Left kidney (tissue), 2 donors: ENCODE measurements around the gene SEC31B. TPM values are rescaled to one million over a fixed set of nuclear protein-coding genes. Genes with fewer than 3 reads are reported as not detected.

Experiments used
- DNase-seq: peaks from one replicate; pipeline ENCODE4 v3.0.0-alpha.2; 2013
- polyA plus RNA-seq: library from polyadenylated mRNA; unstranded; fragments of 120-200 nt; gene quantifications from one replicate; pipeline ENCODE4 v1.2.1, GENCODE V29; 2013; ENCODE audit not compliant: insufficient read length

Gene SEC31B
- polyA plus RNA-seq, 1 donor, result 29.6 TPM

DNA sequence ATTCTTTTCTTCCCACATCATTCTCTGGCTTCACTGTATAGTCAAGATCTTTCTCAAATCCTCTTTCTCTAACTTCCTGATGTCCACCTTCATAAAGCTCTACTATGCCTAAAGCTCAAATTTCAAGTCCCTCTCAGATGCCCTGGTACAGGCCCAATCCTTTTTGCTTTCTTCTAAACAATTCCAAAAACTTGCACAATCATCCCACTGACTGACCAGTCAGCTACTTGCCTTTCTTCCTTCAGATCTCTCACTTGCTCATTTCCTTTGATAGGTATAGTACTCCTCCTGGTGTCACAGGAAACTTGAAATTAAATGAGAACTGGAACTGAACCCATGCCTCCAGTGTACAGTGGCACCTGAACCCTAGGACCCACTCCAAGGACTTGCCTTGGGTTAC, 18.2 kb downstream of the SEC31B start:
- no peak for DNase-seq

DNA sequence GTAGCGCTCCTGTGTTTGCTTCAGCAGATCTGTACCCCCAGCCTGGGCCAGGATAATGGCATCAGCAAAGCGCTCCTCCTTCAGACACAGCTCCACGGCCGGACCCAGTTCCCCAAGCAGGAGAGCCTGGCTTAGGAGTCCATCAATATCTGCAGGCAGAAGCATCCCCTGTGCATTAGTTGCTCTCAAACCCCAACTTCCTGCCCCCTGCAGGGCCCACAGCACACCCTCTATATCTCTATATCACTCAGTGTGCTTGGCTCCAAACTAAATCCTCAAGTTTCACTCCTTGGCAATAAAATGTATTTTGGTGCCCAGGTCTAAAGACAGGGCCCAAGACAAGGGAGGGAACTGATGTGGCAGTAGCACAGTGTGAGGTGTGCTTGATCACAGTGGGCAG, 21.6 kb downstream of the SEC31B start:
- no peak for DNase-seq

DNA sequence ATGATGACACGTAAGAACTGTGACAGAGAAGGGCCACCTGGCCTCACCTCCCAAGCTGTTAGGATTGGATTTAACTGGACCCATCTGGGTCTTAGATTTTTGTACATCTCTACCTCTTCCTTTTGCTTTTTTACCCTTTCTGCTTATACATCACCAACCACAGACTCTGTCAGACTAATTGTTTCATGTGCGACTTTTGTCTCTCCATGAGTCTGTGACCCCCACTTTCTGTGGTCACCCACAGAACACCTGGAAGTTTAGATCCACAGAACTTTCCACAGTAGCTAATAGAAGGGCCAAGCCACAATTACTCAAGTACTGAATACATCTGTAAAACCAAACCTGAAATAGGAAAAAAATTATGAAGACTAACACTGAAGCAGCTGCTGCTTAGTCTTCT, 23.1 kb downstream of the SEC31B start:
- DNase-seq, result no peak

DNA sequence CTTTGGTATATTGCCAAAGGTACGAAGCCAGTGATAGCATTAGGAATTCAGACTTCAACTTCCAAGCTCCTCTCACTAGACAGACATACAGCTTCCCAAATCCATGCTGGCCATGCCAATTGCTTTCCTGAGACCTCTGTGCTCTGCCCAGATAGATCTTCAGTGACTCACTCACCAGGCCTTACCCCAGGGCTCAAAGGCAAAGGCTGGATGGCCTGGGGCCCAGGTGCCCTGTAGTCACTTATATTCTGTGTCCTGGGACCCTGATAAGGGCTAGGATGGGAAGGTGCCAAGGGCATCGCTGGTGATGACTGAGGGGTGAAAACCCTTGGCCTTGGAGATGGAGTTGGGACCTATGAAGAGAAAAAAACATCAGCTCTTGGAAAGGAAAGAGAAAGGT, 29.1 kb downstream of the SEC31B start:
- DNase-seq, result no peak

DNA sequence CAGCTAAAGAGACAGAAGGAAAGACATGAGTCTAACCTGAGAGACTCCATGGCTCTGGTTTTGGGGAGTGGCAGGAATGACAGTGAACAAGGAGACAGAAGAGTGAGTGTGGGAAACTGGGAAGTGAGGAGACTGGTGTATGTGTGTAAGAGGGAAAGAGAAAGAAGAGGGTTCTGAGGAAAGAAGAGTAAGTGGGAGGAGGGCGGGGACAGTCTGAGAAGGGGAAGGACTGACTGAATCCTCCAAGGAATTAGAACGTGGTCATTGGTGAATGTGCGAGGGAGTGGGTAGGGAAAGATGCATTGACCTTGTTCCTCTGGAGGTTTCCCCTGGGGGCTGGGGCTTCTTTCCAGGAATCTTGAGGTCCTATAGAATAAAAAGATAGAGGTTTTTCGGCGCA, 30.3 kb downstream of the SEC31B start:
- DNase-seq, result no peak

DNA sequence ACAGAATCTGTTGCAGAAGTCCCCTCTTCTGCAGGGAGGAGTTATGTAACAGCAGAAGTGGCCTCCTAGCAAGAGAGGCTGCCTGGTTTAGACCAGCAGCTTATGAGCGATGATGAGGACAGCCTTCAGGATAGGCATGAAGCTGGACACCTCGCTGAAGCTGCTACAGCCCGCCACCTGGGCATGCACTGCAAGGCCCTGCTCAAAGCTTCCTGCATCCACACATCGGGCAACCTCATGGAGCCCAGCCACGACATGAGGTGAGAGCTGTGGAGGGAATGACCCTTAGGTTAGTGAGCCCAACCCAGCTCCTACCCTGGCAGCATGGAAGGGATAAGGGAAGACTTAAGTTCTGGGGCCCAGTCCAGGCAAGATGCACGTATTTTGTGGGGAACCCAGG, 32.1 kb downstream of the SEC31B start:
- DNase-seq, result no peak

DNA sequence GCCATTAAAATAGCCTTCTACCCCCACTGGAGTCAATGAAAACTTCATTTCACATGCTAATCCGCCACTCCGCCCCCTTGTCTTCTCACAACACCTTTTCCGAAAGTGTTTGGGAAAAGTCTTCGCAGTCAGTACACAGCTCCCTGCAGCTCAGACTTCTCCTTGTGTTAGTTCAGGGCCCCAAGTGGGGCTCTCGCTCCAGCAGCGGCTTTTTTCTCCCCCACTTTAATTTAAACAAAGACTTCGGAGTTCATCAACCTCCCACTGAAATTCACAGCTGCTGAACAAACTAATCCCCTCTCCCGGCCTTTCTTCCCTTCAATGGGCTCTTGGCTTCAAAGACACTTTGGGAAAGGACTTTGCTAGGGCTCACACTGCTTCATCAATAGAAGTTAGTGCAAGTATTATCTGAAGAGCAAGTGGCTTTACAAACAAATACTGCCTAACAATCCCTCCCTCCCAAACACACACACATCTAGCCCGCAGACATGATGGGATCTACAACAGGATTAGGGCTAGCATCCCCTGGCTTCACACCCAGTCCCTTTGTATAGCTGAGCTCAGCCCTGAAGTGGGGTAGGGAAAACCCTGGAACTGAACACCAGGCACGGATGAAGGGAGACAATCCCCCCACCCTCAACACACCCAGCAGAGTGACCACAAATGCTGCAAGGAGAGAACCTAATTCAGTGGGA, 33.7 kb downstream of the SEC31B start:
- no peak for DNase-seq

DNA sequence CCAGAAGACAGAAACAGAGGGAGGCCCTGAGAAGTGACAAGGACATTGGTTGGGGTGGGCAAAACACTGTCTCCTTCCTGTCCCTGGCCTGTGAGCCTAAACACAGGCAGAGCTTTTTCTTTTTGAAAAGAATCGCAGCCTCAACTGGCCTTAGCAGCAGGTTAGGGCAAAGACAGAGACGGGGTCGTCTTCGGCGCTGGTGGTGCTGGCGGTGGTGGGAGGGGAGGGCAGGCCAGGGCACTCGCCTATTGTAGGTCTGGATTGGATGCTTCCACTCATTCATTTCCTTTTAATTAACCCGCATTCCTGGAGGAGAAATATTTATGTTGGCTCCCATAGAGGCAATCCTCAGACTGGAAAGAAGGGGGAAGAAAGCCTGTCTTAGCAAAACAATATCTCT, 34.3 kb downstream of the SEC31B start:
- no peak for DNase-seq

DNA sequence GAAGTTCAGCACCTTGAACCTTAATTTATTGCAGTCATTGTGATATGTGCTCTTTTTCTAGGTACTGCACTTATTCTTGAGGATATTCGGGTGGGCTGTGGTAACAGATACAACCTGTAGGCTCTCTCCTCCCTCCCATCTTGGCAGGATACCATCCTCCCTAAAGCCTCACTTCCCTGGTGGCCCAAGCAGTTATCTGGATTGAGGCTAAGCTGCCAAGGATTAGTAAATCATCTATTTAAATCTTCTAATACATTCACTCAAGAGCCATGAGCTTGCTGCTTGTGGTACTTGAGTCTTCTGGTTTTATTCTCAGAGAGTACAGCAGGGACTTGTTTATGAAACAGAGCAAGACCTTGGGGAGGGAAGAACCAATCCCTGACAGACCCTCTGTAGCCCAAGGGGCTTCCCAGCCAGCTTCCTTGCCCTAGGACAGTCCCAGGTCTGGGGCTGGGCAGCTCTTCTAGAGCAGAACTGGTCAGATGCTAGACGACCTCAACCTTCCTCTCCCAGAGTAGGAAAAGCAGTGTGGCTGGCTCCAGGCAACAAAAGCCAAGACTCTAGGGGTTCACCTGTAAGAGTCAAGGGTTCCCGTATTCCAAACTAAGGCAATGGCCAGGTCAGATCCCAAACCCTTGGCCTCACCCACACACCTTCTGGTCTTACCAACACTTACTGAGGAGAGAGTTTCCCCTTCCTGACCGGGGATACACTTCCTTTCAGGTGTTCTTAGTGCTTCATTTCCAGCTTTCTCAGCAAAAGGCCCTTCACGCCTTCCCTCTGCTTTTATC, 35.6 kb downstream of the SEC31B start:
- no peak for DNase-seq

DNA sequence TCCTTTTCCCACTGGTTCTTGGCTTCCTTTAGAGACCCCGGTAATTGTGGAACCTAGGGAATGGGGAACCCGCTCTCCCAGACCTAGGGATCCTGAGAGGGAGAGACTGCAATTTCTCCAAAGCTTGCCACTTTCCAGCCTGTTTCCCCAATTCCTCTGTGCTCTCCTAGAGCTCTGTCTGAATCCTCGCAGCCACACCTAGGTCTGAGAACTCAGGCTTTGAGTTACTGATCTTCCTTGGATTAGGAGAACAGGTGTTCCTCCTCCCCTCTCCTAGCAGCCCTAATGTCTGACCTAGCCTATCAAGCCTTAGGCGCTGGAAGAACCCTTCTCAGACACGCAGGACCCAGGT, 36.9 kb downstream of the SEC31B start:
- no peak for DNase-seq

DNA sequence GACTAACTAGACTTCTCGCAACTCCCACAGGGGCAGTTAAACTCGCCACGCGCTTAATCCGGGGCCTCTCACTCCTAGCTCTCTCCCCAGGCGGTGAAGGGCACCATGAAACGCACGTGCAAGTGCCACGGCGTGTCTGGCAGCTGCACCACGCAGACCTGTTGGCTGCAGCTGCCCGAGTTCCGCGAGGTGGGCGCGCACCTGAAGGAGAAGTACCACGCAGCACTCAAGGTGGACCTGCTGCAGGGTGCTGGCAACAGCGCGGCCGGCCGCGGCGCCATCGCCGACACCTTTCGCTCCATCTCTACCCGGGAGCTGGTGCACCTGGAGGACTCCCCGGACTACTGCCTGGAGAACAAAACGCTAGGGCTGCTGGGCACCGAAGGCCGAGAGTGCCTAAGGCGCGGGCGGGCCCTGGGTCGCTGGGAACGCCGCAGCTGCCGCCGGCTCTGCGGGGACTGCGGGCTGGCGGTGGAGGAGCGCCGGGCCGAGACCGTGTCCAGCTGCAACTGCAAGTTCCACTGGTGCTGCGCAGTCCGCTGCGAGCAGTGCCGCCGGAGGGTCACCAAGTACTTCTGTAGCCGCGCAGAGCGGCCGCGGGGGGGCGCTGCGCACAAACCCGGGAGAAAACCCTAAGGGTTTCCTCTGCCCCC, 37.4 kb downstream of the SEC31B start:
- peak; percentile 77 for DNase-seq

DNA sequence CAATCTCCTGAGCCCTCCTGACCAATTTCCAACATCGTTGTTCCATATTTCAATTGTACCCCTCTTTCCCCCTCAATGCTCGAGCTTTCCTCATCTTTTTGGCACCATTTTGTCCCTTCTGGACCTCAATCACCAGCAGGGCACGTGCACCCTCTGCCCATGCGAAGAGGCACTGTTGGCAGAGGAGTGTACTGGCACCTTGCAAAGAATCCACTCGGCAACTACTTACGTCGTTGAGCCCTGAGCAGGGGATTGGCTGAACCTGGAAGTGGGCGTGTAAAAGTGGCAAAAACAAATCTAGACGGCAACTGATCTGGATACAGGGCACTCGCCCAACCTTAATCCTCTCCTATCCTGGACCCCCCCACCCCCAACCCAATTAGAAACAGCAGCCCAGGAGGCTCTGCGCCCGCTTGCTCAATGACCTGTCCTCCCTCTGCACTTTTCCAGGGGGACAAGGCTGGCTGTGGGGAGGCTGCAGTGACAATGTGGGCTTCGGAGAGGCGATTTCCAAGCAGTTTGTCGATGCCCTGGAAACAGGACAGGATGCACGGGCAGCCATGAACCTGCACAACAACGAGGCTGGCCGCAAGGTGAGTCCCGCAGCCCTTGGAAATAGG, 38.1 kb downstream of the SEC31B start:
- peak; percentile 91 for DNase-seq

DNA sequence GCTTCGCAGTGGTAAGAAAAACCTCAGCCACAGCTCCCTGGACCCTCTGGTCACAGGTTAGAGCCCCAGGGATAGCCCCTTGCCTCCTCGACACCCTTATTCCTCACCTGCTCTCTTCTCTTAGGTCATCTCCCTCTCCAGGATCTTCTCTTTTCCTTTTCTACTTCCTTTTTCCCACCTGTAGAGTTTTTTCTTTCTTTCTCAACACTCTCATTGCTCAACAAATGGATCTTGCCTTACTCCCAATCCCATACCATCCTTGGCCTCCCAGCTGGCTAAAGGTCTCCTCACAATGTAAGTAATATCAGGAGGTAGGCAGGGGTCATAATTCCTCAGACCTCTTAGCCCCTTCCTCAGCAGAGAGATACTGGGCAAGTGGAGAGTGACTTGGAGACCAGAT, 39.7 kb downstream of the SEC31B start:
- DNase-seq, result no peak

DNA sequence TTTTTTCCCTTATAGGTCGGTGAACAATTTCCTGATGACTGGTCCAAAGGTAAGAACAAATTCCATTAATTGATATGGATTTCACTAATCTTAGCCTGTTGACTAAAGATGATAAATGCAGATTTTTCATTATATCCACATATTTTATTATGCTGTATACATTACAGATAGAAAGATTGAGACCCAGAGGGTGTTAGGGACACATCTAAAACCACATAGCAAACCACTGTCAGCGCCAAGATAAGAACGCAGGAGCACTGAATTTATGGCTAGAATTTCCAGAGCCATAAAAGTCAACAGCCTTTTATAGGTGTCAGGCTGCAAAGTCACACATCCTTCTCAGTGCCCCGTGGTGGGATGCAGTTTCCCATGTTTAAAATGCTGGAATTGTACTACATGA, 40.6 kb downstream of the SEC31B start:
- DNase-seq, result no peak

DNA sequence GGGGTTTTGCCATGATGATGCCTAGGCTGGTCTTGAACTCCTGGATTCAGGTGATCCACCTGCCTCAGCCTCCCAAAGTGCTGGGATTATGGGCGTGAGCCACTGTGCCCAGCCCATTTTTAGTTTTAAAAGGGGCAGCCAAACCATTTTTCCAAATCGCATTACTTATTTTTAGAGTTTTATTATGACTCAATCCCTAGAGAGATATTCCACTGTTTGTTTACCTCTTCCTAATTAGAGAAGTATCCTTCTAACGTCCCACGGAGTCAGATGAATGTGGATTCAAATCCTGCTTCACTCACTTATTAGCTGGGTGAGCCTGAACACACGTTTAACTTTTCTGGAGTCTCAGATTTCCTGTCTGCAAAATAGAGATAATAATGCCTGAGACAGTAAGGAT, 41.7 kb downstream of the SEC31B start:
- no peak for DNase-seq

DNA sequence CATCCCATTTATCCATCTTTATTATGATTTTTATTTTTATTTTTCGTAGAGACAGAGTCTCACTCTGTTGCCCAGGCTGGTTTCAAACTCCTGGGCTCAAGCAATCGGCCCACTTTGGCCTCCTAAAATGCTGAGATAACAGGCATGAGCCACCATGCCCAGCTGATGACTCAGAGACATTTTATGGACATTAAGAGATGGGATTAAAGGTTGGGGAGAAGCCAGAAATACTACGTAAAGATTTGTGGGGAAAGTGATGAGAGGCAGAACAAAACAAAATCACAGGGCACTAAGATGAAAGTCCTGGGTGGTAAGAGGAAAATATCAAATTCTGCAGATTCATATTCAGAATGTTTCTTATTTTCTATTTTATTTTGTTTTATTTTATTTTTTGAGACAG, 49.3 kb downstream of the SEC31B start:
- no peak for DNase-seq

DNA sequence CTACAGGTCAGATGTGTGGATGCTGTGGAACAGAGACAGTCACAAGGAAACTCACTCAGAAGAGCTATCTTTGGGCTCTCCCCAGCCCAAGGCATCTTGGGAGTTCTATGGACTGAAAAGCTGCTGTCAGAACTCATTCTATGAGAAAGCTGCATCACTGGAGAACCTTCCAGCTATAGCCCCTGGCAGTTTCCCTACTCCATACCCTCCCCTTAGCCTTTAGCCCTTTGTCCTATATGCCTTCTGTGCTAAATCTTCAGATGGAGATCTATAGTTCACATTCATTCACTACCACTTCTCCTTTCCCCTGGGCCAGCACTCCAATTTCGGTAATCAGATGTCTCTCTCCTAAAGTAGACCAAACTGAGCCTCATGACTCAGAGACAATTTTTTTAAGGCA, 49.9 kb downstream of the SEC31B start:
- DNase-seq, result no peak

DNA sequence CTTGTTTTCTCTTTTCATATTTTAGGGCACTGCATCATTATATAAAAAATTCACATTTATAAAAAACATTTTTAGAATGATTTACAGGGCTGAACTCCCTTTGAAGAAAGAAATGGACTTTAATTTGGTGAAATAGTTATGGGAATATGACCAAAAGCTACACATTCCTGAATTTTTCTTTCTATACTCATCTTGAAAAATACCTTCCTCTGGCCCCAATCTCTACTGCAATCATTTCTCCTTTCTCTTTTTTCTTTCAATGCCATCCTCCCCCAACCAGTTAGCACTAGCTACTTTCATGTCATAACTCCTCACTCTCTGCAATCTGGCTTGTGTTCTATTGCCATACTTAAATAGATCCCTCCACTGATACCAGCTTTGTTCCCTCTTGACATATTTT, 50.7 kb downstream of the SEC31B start:
- no peak for DNase-seq

DNA sequence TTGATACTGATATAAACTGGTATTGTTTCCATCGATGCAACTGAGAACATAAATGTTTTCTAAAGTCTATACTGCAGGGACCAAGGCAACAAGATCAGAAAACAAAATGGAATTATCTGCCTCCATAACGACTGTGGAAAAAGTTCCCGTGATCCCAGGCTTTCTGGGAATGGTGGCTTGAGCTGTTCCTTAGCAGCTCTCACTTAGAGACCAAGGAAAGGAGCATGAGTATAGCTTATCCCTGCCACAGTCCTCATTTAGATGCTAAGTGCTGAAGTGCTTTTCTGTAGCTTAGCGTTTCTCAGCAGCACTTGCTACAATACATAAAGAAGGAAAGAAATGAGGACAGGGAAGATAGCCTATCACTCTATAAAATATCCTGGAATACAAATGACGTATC, 51.3 kb downstream of the SEC31B start:
- no peak for DNase-seq

DNA sequence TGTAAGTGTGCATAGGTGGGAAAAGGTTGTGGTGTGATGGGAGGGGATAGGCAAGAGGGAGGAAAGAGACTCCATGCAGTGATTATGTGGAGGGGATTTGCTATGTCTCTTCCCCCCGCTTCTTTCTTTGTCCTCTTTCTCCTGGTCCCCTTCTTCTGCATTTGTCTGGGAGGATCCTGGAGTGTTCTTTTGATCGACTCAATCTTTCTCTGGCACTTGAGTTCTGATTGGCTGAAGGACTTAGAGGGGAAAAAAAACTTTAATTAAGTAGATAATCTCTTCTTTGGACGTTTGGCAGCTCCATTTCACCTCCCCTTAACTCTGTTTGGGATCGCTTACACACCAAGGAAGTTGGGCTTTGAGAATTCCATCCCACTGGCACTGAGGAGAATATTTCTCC, 57.0 kb downstream of the SEC31B start, which contains the start of gene WNT8B:
Gene WNT8B (plus strand): TSS at position 301 of the 400 bp plus-strand sequence. CDS start 160 bp downstream, outside the sequence.
- no peak for DNase-seq

DNA sequence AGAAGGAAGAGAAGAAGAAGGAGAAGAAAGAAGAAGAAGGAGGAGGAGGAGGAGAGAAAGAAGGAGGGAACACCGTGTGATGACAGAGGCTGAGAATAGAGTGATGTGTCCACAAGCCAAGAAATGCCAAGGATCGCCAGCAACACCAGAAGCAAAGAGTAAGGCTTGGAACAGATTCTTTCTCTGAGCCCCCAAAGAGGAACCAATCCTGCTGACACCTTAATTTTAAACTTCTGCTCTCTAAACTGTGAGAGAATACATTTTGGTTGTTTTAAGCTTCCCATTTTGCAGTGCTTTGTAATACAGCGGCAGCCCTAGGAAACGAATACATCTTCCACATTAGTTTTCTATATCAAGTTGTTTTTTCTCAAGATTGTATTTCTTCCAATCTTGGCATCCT, 70.7 kb downstream of the SEC31B start:
- no peak for DNase-seq

DNA sequence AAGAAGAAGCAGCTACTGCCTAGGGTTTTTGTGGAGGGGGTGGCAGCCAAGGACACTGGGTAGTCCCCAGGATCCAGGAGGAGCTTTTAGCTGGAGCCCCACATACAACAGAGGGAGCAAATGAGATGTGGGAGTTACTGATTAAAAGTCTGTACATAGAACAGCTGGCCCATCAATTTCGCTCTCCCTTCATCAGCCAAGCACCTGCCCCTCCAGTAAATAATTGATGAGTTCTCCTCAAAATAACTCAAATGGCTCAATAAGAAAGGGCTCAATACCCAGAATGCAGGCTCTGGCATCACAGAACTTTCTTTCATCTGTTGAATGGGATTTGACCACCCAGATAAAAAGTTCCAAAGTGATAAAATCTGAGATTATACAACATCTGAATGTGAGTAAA, 72.0 kb downstream of the SEC31B start:
- no peak for DNase-seq
